HEK293 (cell line): Measurements from ENCODE around the gene GRB7.

Experiments used
- GLI2 ChIP-seq: fragments of 450-650 bp; formaldehyde crosslinking; IDR thresholded peaks from 2 replicates; pipeline ENCODE4; 2017; ENCODE audit warnings: missing biosample characterization, missing genetic modification characterization, low read depth, borderline replicate concordance
- KLF8 ChIP-seq: fragments of 450-650 bp; formaldehyde crosslinking; IDR thresholded peaks from 2 replicates; pipeline ENCODE4 v1.5.1; 2016; ENCODE audit warnings: missing biosample characterization, missing genetic modification characterization
- KLF9 ChIP-seq: fragments of 450-650 bp; formaldehyde crosslinking; IDR thresholded peaks from 2 replicates; pipeline ENCODE4 v1.5.1; 2016; ENCODE audit warnings: missing biosample characterization, missing genetic modification characterization, low read depth
- SCRT1 ChIP-seq: fragments of 450-650 bp; formaldehyde crosslinking; IDR thresholded peaks from 2 replicates; pipeline ENCODE4 v1.5.1; 2016; ENCODE audit warnings: missing biosample characterization, missing genetic modification characterization, borderline replicate concordance
- SP2 ChIP-seq: fragments of 450-650 bp; formaldehyde crosslinking; IDR thresholded peaks from 2 replicates; pipeline ENCODE4 v1.5.1; 2016; ENCODE audit warnings: missing biosample characterization, missing genetic modification characterization
- TRIM28 ChIP-seq: IDR thresholded peaks from 2 replicates; pipeline ENCODE4 v1.6.1; 2011; ENCODE audit warnings: low read length, control low read depth, borderline replicate concordance
- WT1 ChIP-seq: fragments of 450-650 bp; formaldehyde crosslinking; IDR thresholded peaks from 2 replicates; pipeline ENCODE4 v1.5.1; 2016; ENCODE audit warnings: missing biosample characterization, missing genetic modification characterization
- ZBTB10 ChIP-seq: fragments of 450-650 bp; formaldehyde crosslinking; IDR thresholded peaks from 2 replicates; pipeline ENCODE4 v1.5.1; 2016; ENCODE audit warnings: missing biosample characterization, missing genetic modification characterization
- ZBTB20 ChIP-seq: fragments of 450-650 bp; formaldehyde crosslinking; IDR thresholded peaks from 2 replicates; pipeline ENCODE4 v1.5.1; 2016; ENCODE audit warnings: missing biosample characterization, missing genetic modification characterization
- ZFHX2 ChIP-seq: fragments of 450-650 bp; formaldehyde crosslinking; conservative IDR thresholded peaks from 2 replicates; pipeline ENCODE4 v1.5.1; 2016; ENCODE audit warnings: missing biosample characterization, missing genetic modification characterization
- ZNF175 ChIP-seq: fragments of 450-650 bp; formaldehyde crosslinking; IDR thresholded peaks from 2 replicates; pipeline ENCODE4 v1.5.1; 2016; ENCODE audit warnings: missing biosample characterization, missing genetic modification characterization
- ZNF211 ChIP-seq: fragments of 450-650 bp; formaldehyde crosslinking; IDR thresholded peaks from 2 replicates; pipeline ENCODE4 v1.5.1; 2016; ENCODE audit warnings: low read depth, missing biosample characterization, missing genetic modification characterization
- ZNF341 ChIP-seq: fragments of 450-650 bp; formaldehyde crosslinking; IDR thresholded peaks from 2 replicates; pipeline ENCODE4; 2016; ENCODE audit warnings: low read depth, missing biosample characterization, missing genetic modification characterization
- ZNF350 ChIP-seq: fragments of 450-650 bp; formaldehyde crosslinking; IDR thresholded peaks from 2 replicates; pipeline ENCODE4 v1.5.0; 2017; ENCODE audit warnings: missing biosample characterization, mild to moderate bottlenecking, missing genetic modification characterization
- ZNF555 ChIP-seq: fragments of 450-650 bp; formaldehyde crosslinking; conservative IDR thresholded peaks from 2 replicates; pipeline ENCODE4 v1.5.1; 2017; ENCODE audit warnings: missing biosample characterization, mild to moderate bottlenecking, missing genetic modification characterization, inconsistent platforms
- ZNF629 ChIP-seq: fragments of 450-650 bp; formaldehyde crosslinking; IDR thresholded peaks from 2 replicates; pipeline ENCODE4 v1.5.1; 2017; ENCODE audit warnings: missing biosample characterization, missing genetic modification characterization
- ZNF704 ChIP-seq: fragments of 450-650 bp; formaldehyde crosslinking; IDR thresholded peaks from 2 replicates; pipeline ENCODE4 v1.5.1; 2016; ENCODE audit warnings: missing biosample characterization, missing genetic modification characterization
- ZNF837 ChIP-seq: fragments of 450-650 bp; formaldehyde crosslinking; IDR thresholded peaks from 2 replicates; pipeline ENCODE4 v1.5.1; 2016; ENCODE audit warnings: missing biosample characterization, missing genetic modification characterization
- TF ChIP-seq, protein P1 (sequence below): fragments of 450-650 bp; formaldehyde crosslinking; IDR thresholded peaks from 2 replicates; pipeline ENCODE4 v1.5.1; 2016; ENCODE audit warnings: missing biosample characterization, missing genetic modification characterization
- TF ChIP-seq, protein P2 (sequence below): fragments of 450-650 bp; formaldehyde crosslinking; IDR thresholded peaks from 2 replicates; pipeline ENCODE4 v1.5.1; 2016; ENCODE audit warnings: missing biosample characterization, missing genetic modification characterization, borderline replicate concordance
- TF ChIP-seq, protein P3 (sequence below): fragments of 450-650 bp; formaldehyde crosslinking; IDR thresholded peaks from 2 replicates; pipeline ENCODE4 v1.5.1; 2016; ENCODE audit warnings: missing biosample characterization, missing genetic modification characterization
- TF ChIP-seq, protein P4 (sequence below): fragments of 450-650 bp; formaldehyde crosslinking; IDR thresholded peaks from 2 replicates; pipeline ENCODE4 v1.5.1; 2016; ENCODE audit warnings: missing biosample characterization, missing genetic modification characterization
- TF ChIP-seq, protein P5 (sequence below): fragments of 450-650 bp; formaldehyde crosslinking; IDR thresholded peaks from 2 replicates; pipeline ENCODE4 v1.5.1; 2016; ENCODE audit warnings: missing biosample characterization, missing genetic modification characterization

The GRB7 gene

DNA sequence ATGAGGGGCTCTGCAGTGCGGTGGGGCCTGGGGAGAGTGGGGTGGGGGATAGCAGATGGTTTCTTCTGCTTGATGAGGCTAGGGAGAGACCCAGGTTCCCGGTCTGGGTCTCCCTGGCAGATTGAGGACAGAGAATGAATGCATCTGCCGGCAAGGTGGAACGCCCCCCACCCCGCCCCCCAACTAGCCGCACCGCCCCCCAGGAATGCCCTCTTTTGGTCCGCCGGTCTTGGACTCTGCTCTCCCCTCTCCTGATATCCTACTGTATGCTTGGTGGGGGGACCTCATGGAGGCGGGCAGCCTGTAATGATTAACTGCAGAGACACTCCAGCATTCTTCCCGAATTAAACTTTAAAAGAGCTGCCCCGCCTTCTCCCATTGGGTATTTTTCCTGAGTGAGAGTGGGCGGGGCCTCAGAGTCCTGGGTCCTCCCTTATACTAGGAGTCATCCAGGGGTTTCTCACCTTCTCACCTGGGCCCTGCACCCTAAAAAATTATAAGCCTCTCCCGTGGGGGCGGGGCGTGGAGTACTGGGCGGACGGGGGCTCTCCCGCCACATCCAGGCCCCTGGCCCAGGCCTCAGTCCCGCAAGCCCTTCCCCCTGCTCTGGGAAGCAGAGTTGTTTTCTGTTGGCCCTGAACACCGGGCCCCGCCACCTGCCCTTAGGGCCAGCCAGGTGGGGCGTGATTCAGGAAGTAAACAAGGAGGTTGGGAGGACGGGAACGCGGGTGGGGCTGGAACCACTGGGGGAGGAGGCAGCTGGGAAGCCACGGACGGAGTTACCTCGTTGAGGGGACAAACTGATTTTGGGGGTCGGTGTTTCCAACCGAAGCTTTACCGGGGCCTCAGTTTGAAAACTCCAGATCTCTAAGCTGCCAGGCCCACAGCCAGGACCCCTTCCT, 1.5 kb downstream of the GRB7 start (continued):
- TF ChIP-seq, protein P1, sequence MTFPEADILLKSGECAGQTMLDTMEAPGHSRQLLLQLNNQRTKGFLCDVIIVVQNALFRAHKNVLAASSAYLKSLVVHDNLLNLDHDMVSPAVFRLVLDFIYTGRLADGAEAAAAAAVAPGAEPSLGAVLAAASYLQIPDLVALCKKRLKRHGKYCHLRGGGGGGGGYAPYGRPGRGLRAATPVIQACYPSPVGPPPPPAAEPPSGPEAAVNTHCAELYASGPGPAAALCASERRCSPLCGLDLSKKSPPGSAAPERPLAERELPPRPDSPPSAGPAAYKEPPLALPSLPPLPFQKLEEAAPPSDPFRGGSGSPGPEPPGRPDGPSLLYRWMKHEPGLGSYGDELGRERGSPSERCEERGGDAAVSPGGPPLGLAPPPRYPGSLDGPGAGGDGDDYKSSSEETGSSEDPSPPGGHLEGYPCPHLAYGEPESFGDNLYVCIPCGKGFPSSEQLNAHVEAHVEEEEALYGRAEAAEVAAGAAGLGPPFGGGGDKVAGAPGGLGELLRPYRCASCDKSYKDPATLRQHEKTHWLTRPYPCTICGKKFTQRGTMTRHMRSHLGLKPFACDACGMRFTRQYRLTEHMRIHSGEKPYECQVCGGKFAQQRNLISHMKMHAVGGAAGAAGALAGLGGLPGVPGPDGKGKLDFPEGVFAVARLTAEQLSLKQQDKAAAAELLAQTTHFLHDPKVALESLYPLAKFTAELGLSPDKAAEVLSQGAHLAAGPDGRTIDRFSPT (tag by site-specific recombination): no peak
- TF ChIP-seq SCRT1 (no peak), ZNF629 (tag by site-specific recombination) (no peak), ZNF350 (tag by site-specific recombination) (no peak), WT1 (tag by site-specific recombination) (0 out of 2 replicates have a peak, but pooled peaks have one; percentile 29), TRIM28 (no peak), ZNF341 (tag by site-specific recombination) (no peak), ZNF704 (tag by site-specific recombination) (no peak), ZNF555 (no peak), ZFHX2 (tag by site-specific recombination) (0 out of 2 replicates have a peak, but pooled peaks have one; percentile 9), KLF9 (tag by site-specific recombination) (0 out of 2 replicates have a peak, but pooled peaks have one; percentile 48), ZBTB10 (peak; percentile 68), GLI2 (tag by site-specific recombination) (no peak), KLF8 (peak; percentile 54; the same call in 1 of the 2 replicates), ZNF837 (tag by site-specific recombination) (no peak), ZNF175 (tag by site-specific recombination) (no peak), SP2 (peak; percentile 56), ZBTB20 (tag by site-specific recombination) (peak; percentile 31; the same call in 1 of the 2 replicates), ZNF211 (tag by site-specific recombination) (no peak)
- TF ChIP-seq, protein P2, sequence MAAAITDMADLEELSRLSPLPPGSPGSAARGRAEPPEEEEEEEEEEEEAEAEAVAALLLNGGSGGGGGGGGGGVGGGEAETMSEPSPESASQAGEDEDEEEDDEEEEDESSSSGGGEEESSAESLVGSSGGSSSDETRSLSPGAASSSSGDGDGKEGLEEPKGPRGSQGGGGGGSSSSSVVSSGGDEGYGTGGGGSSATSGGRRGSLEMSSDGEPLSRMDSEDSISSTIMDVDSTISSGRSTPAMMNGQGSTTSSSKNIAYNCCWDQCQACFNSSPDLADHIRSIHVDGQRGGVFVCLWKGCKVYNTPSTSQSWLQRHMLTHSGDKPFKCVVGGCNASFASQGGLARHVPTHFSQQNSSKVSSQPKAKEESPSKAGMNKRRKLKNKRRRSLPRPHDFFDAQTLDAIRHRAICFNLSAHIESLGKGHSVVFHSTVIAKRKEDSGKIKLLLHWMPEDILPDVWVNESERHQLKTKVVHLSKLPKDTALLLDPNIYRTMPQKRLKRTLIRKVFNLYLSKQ: no peak
- TF ChIP-seq, protein P3, sequence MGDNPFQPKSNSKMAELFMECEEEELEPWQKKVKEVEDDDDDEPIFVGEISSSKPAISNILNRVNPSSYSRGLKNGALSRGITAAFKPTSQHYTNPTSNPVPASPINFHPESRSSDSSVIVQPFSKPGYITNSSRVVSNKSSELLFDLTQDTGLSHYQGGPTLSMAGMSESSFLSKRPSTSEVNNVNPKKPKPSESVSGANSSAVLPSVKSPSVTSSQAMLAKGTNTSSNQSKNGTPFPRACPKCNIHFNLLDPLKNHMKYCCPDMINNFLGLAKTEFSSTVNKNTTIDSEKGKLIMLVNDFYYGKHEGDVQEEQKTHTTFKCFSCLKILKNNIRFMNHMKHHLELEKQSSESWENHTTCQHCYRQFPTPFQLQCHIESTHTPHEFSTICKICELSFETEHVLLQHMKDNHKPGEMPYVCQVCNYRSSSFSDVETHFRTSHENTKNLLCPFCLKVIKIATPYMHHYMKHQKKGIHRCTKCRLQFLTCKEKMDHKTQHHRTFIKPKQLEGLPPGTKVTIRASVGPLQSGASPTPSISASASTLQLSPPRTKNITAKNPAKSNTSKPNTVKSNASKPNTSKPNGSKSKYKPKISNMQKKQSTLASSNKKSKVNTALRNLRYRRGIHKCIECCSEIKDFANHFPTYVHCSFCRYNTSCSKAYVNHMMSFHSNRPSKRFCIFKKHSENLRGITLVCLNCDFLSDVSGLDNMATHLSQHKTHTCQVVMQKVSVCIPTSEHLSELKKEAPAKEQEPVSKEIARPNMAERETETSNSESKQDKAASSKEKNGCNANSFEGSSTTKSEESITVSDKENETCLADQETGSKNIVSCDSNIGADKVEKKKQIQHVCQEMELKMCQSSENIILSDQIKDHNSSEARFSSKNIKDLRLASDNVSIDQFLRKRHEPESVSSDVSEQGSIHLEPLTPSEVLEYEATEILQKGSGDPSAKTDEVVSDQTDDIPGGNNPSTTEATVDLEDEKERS (tag by site-specific recombination): no peak
- TF ChIP-seq, protein P4, sequence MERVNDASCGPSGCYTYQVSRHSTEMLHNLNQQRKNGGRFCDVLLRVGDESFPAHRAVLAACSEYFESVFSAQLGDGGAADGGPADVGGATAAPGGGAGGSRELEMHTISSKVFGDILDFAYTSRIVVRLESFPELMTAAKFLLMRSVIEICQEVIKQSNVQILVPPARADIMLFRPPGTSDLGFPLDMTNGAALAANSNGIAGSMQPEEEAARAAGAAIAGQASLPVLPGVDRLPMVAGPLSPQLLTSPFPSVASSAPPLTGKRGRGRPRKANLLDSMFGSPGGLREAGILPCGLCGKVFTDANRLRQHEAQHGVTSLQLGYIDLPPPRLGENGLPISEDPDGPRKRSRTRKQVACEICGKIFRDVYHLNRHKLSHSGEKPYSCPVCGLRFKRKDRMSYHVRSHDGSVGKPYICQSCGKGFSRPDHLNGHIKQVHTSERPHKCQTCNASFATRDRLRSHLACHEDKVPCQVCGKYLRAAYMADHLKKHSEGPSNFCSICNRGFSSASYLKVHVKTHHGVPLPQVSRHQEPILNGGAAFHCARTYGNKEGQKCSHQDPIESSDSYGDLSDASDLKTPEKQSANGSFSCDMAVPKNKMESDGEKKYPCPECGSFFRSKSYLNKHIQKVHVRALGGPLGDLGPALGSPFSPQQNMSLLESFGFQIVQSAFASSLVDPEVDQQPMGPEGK (tag by site-specific recombination): no peak
- TF ChIP-seq, protein P5, sequence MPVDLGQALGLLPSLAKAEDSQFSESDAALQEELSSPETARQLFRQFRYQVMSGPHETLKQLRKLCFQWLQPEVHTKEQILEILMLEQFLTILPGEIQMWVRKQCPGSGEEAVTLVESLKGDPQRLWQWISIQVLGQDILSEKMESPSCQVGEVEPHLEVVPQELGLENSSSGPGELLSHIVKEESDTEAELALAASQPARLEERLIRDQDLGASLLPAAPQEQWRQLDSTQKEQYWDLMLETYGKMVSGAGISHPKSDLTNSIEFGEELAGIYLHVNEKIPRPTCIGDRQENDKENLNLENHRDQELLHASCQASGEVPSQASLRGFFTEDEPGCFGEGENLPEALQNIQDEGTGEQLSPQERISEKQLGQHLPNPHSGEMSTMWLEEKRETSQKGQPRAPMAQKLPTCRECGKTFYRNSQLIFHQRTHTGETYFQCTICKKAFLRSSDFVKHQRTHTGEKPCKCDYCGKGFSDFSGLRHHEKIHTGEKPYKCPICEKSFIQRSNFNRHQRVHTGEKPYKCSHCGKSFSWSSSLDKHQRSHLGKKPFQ (tag by site-specific recombination): no peak
